ENCODE data around the gene REEP3.

REEP3 gene

GRCh38 chr10:63522277-63522687 lies 1.1 kb downstream of the REEP3 start:
- Mint-ChIP-seq H3K9me3 (no peaks in the 10 kb centered on the region), H3K27ac (peak overlapping the region; percentile 87), H3K27me3 (no peaks in the 10 kb centered on the region), H3K4me1 (peaks cover 57% of the 10 kb centered on the region), H3K36me3 (peaks cover 24% of the 10 kb centered on the region), H3K4me3 (peak overlapping the region; percentile 72)
- DNase-seq = no peak
- CTCF ChIA-PET = interaction anchor here (0.6 to 2.0 kb wide), 6 partner anchors 23 to 356 kb away, joined by 3 to 6 read pairs (median 4); no protein-coding TSS in a partner anchor

- no peaks in the 10 kb centered on the region for H3K9me3 Mint-ChIP-seq
- H3K4me3 Mint-ChIP-seq = peak overlapping the region; percentile 72
- H3K27me3 Mint-ChIP-seq = no peaks in the 10 kb centered on the region
- no peak for DNase-seq
- peak overlapping the region; percentile 87 for H3K27ac Mint-ChIP-seq
- CTCF ChIA-PET = interaction anchor here (0.8 to 2.1 kb wide), 6 partner anchors 22 to 356 kb away, joined by 3 to 7 read pairs (median 4); no protein-coding TSS in a partner anchor
- H3K36me3 Mint-ChIP-seq = peaks cover 28% of the 10 kb centered on the region
- H3K4me1 Mint-ChIP-seq = peaks cover 58% of the 10 kb centered on the region
Observed at GRCh38 chr10:63522995-63523394, 1.8 kb downstream of the REEP3 start.

- Mint-ChIP-seq H3K4me1 (peaks cover 48% of the 10 kb centered on the region), H3K27ac (no peak overlapping the region), H3K9me3 (no peaks in the 10 kb centered on the region), H3K36me3 (peaks cover 31% of the 10 kb centered on the region), H3K27me3 (no peaks in the 10 kb centered on the region), H3K4me3 (no peak overlapping the region)
- CTCF ChIA-PET = interaction anchor here (0.8 to 2.1 kb wide), 2 partner anchors 196 to 358 kb away, joined by 4 to 7 read pairs; no protein-coding TSS in a partner anchor
- no peak for DNase-seq
Observed at GRCh38 chr10:63525021-63525420, 3.8 kb downstream of the REEP3 start.

GRCh38 chr10:63527401-63527800 lies 6.2 kb downstream of the REEP3 start:
- no peak for DNase-seq
- Mint-ChIP-seq H3K27me3 (no peaks in the 10 kb centered on the region), H3K4me3 (no peak overlapping the region), H3K36me3 (peaks cover 29% of the 10 kb centered on the region), H3K27ac (no peak overlapping the region), H3K4me1 (peaks cover 36% of the 10 kb centered on the region), H3K9me3 (no peaks in the 10 kb centered on the region)
- CTCF ChIA-PET = interaction anchor here (0.7 kb wide), 1 partner anchor 265 kb away, joined by 3 read pairs; no protein-coding TSS in a partner anchor

- Mint-ChIP-seq H3K4me3 (no peak overlapping the region), H3K9me3 (no peaks in the 10 kb centered on the region), H3K4me1 (peaks cover 28% of the 10 kb centered on the region), H3K27me3 (no peaks in the 10 kb centered on the region), H3K27ac (no peak overlapping the region), H3K36me3 (peaks cover 29% of the 10 kb centered on the region)
- DNase-seq = no peak
- CTCF ChIA-PET = interaction anchor here (0.6 to 0.7 kb wide), 2 partner anchors 239 to 266 kb away, joined by 3 read pairs; no protein-coding TSS in a partner anchor
Observed at GRCh38 chr10:63528084-63528744, 7.0 kb downstream of the REEP3 start.

GRCh38 chr10:63530409-63530808 lies 9.2 kb downstream of the REEP3 start:
- Mint-ChIP-seq H3K4me1 (peaks cover 19% of the 10 kb centered on the region), H3K27ac (no peak overlapping the region), H3K4me3 (no peak overlapping the region), H3K27me3 (no peaks in the 10 kb centered on the region), H3K36me3 (peaks cover 20% of the 10 kb centered on the region), H3K9me3 (no peaks in the 10 kb centered on the region)
- CTCF ChIA-PET = no interaction called here
- DNase-seq = no peak

- H3K27ac Mint-ChIP-seq = no peak overlapping the region
- no peaks in the 10 kb centered on the region for H3K9me3 Mint-ChIP-seq
- no peak for DNase-seq
- CTCF ChIA-PET = no interaction called here
- H3K36me3 Mint-ChIP-seq = peaks cover 4% of the 10 kb centered on the region
- H3K27me3 Mint-ChIP-seq = no peaks in the 10 kb centered on the region
- H3K4me1 Mint-ChIP-seq = peaks cover 2% of the 10 kb centered on the region
- no peak overlapping the region for H3K4me3 Mint-ChIP-seq
Observed at GRCh38 chr10:63534723-63535122, 13.5 kb downstream of the REEP3 start.

GRCh38 chr10:63536698-63537097 lies 15.5 kb downstream of the REEP3 start:
- H3K36me3 Mint-ChIP-seq = peaks cover 1% of the 10 kb centered on the region
- CTCF ChIA-PET = no interaction called here

GRCh38 chr10:63537536-63537935 lies 16.3 kb downstream of the REEP3 start:
- no peak overlapping the region for H3K4me3 Mint-ChIP-seq
- H3K27ac Mint-ChIP-seq = no peak overlapping the region
- DNase-seq = no peak
- CTCF ChIA-PET = no interaction called here
- peaks cover 1% of the 10 kb centered on the region for H3K36me3 Mint-ChIP-seq
- H3K27me3 Mint-ChIP-seq = no peaks in the 10 kb centered on the region
- no peaks in the 10 kb centered on the region for H3K9me3 Mint-ChIP-seq
- H3K4me1 Mint-ChIP-seq = peaks cover 2% of the 10 kb centered on the region

More at GRCh38 chr10:63536698-63537097, 15.5 kb downstream of the REEP3 start:
- no peaks in the 10 kb centered on the region for H3K9me3 Mint-ChIP-seq
- no peak for DNase-seq
- no peak overlapping the region for H3K27ac Mint-ChIP-seq
- no peaks in the 10 kb centered on the region for H3K27me3 Mint-ChIP-seq
- peaks cover 2% of the 10 kb centered on the region for H3K4me1 Mint-ChIP-seq
- H3K4me3 Mint-ChIP-seq = no peak overlapping the region

GRCh38 chr10:63539377-63539776 lies 18.2 kb downstream of the REEP3 start:
- Mint-ChIP-seq H3K27me3 (no peaks in the 10 kb centered on the region), H3K4me1 (no peaks in the 10 kb centered on the region), H3K27ac (no peak overlapping the region), H3K4me3 (no peak overlapping the region), H3K9me3 (no peaks in the 10 kb centered on the region), H3K36me3 (peaks cover 1% of the 10 kb centered on the region)
- CTCF ChIA-PET = no interaction called here
- DNase-seq = no peak

GRCh38 chr10:63539994-63540393 lies 18.8 kb downstream of the REEP3 start:
- no peaks in the 10 kb centered on the region for H3K9me3 Mint-ChIP-seq
- H3K36me3 Mint-ChIP-seq = peaks cover 1% of the 10 kb centered on the region
- no peaks in the 10 kb centered on the region for H3K4me1 Mint-ChIP-seq
- H3K27me3 Mint-ChIP-seq = no peaks in the 10 kb centered on the region
- H3K27ac Mint-ChIP-seq = no peak overlapping the region
- no peak for DNase-seq
- CTCF ChIA-PET = no interaction called here
- no peak overlapping the region for H3K4me3 Mint-ChIP-seq

GRCh38 chr10:63542835-63543575 lies 21.8 kb downstream of the REEP3 start:
- no peak for DNase-seq
- no peak overlapping the region for H3K4me3 Mint-ChIP-seq
- no peaks in the 10 kb centered on the region for H3K4me1 Mint-ChIP-seq
- no peaks in the 10 kb centered on the region for H3K9me3 Mint-ChIP-seq
- CTCF ChIA-PET = no interaction called here
- H3K27ac Mint-ChIP-seq = no peak overlapping the region
- peaks cover 10% of the 10 kb centered on the region for H3K36me3 Mint-ChIP-seq
- H3K27me3 Mint-ChIP-seq = no peaks in the 10 kb centered on the region

- H3K27ac Mint-ChIP-seq = no peak overlapping the region
- H3K9me3 Mint-ChIP-seq = no peaks in the 10 kb centered on the region
- CTCF ChIA-PET = interaction anchor here (0.6 kb wide), 1 partner anchor 906 kb away, joined by 4 read pairs; no protein-coding TSS in a partner anchor
- H3K4me3 Mint-ChIP-seq = no peak overlapping the region
- no peaks in the 10 kb centered on the region for H3K4me1 Mint-ChIP-seq
- no peaks in the 10 kb centered on the region for H3K27me3 Mint-ChIP-seq
- DNase-seq = no peak
- H3K36me3 Mint-ChIP-seq = peaks cover 10% of the 10 kb centered on the region
Observed at GRCh38 chr10:63543576-63543962, 22.4 kb downstream of the REEP3 start.

- Mint-ChIP-seq H3K4me3 (no peak overlapping the region), H3K9me3 (no peaks in the 10 kb centered on the region), H3K27ac (no peak overlapping the region), H3K4me1 (no peaks in the 10 kb centered on the region), H3K27me3 (no peaks in the 10 kb centered on the region), H3K36me3 (peaks cover 9% of the 10 kb centered on the region)
- CTCF ChIA-PET = no interaction called here
- DNase-seq = no peak
Observed at GRCh38 chr10:63544418-63544817, 23.2 kb downstream of the REEP3 start.

Measured in activated naive CD4-positive, alpha-beta T cell treated with anti-CD3 and anti-CD28 coated beads, Interleukin-2, amount 10 ng/mL, durations not matched to agents 7 days and 5 days (primary cell).